WTC11 (cell line): ENCODE measurements around the gene PIGP. TPM values are rescaled to one million over a fixed set of nuclear protein-coding genes. Genes with fewer than 3 reads are reported as not detected.
"Not testable (repeated sequence)": the region's sequence is repeated elsewhere in the genome, so short reads cannot be mapped to it uniquely, and the experiment has no call there.

Experiments
- ATAC-seq: fragments of 200-7000 bp; cut with Tn5 transposase; 2 replicates; pipeline ENCODE4 v1.10.0; 2021; ENCODE audit warnings: mild to moderate bottlenecking, moderate library complexity
- CTCF ChIA-PET: fragments of 300-600 bp; sonication (Branson Sonifier 250); formaldehyde crosslinking; loops from one replicate; lab custom pipeline; 2021; ENCODE audit warnings: antibody characterized with exemption; lab: Charles Lee
- POLR2A ChIA-PET: fragments of 350-600 bp; sonication (Branson Sonifier 250); formaldehyde crosslinking; loops from one replicate; lab custom pipeline; 2021; ENCODE audit warnings: antibody characterized with exemption; lab: Charles Lee
- DNase-seq: peaks from one replicate; pipeline ENCODE4 v3.0.0; 2021; ENCODE audit warnings: low spot score
- H3K27ac Mint-ChIP-seq: 2 replicates; pipeline ENCODE4 v1.8.0; 2021; ENCODE audit warnings: mixed read lengths
- H3K27me3 Mint-ChIP-seq: 2 replicates; pipeline ENCODE4 v1.8.0; 2021; ENCODE audit warnings: low read depth, mild to moderate bottlenecking, moderate library complexity, mixed read lengths
- H3K36me3 Mint-ChIP-seq: 2 replicates; pipeline ENCODE4 v1.8.0; 2021; ENCODE audit warnings: mixed read lengths
- H3K4me1 Mint-ChIP-seq: 2 replicates; pipeline ENCODE4 v1.8.0; 2022; ENCODE audit warnings: mixed read lengths
- H3K4me3 Mint-ChIP-seq: 2 replicates; pipeline ENCODE4 v1.8.0; 2021; ENCODE audit warnings: mild to moderate bottlenecking, moderate library complexity, mixed read lengths
- H3K9me3 Mint-ChIP-seq: 2 replicates; pipeline ENCODE4 v1.8.0; 2021; ENCODE audit warnings: mixed read lengths
- CREB1 ChIP-seq: sonication (generic); formaldehyde crosslinking; IDR thresholded peaks from 2 replicates; pipeline ENCODE4 v1.8.0; 2023; ENCODE audit warnings: mild to moderate bottlenecking, missing genetic modification reagents
- ERG ChIP-seq: fragments of 250-450 bp; sonication (Bioruptor Pico); IDR thresholded peaks from 2 replicates; pipeline ENCODE4 v1.8.0; 2021; ENCODE audit warnings: mild to moderate bottlenecking
- ESRRA ChIP-seq: sonication (generic); formaldehyde crosslinking; IDR thresholded peaks from 2 replicates; pipeline ENCODE4 v1.8.1; 2022; ENCODE audit warnings: mild to moderate bottlenecking, missing genetic modification reagents, borderline replicate concordance
- GTF2I ChIP-seq: fragments of 250-450 bp; sonication (Bioruptor Pico); conservative IDR thresholded peaks from 2 replicates; pipeline ENCODE4 v1.4.0; 2021; ENCODE audit warnings: mild to moderate bottlenecking
- JUN ChIP-seq: sonication (generic); formaldehyde crosslinking; IDR thresholded peaks from 2 replicates; pipeline ENCODE4 v1.8.0; 2023; ENCODE audit warnings: mild to moderate bottlenecking, missing genetic modification reagents
- MYBL2 ChIP-seq: sonication (generic); formaldehyde crosslinking; IDR thresholded peaks from 2 replicates; pipeline ENCODE4 v1.8.1; 2023; ENCODE audit warnings: mild to moderate bottlenecking, moderate library complexity, missing genetic modification reagents
- NFE2L1 ChIP-seq: sonication (generic); formaldehyde crosslinking; IDR thresholded peaks from 2 replicates; pipeline ENCODE4 v1.8.1; 2023; ENCODE audit warnings: missing genetic modification reagents
- NFYB ChIP-seq: sonication (generic); formaldehyde crosslinking; conservative IDR thresholded peaks from 2 replicates; pipeline ENCODE4 v1.8.0; 2022; ENCODE audit warnings: low read depth, missing genetic modification reagents
- PRRX2 ChIP-seq: fragments of 250-450 bp; sonication (Bioruptor Pico); IDR thresholded peaks from 2 replicates; pipeline ENCODE4 v1.8.0; 2021; ENCODE audit warnings: mild to moderate bottlenecking
- RORB ChIP-seq: fragments of 250-450 bp; sonication (Bioruptor Pico); IDR thresholded peaks from 2 replicates; pipeline ENCODE4 v1.9.0; 2021; ENCODE audit warnings: mild to moderate bottlenecking
- SOX15 ChIP-seq: fragments of 250-450 bp; sonication (Bioruptor Pico); IDR thresholded peaks from 2 replicates; pipeline ENCODE4 v1.9.0; 2021; ENCODE audit warnings: mild to moderate bottlenecking
- STAT6 ChIP-seq: sonication (generic); formaldehyde crosslinking; conservative IDR thresholded peaks from 2 replicates; pipeline ENCODE4 v1.8.1; 2023; ENCODE audit warnings: mild to moderate bottlenecking, low read depth, missing genetic modification reagents, moderate library complexity
- TP53 ChIP-seq: sonication (generic); formaldehyde crosslinking; IDR thresholded peaks from 2 replicates; pipeline ENCODE4 v1.8.1; 2023; ENCODE audit warnings: mild to moderate bottlenecking, missing genetic modification reagents
- ZBTB21 ChIP-seq: sonication (generic); formaldehyde crosslinking; IDR thresholded peaks from 2 replicates; pipeline ENCODE4 v1.8.1; 2023; ENCODE audit warnings: mild to moderate bottlenecking, missing genetic modification reagents, borderline replicate concordance
- ZBTB43 ChIP-seq: sonication (generic); formaldehyde crosslinking; IDR thresholded peaks from 2 replicates; pipeline ENCODE4 v1.8.1; 2023; ENCODE audit warnings: mild to moderate bottlenecking, missing genetic modification reagents
- ZNF121 ChIP-seq: sonication (generic); formaldehyde crosslinking; IDR thresholded peaks from 2 replicates; pipeline ENCODE4 v1.8.0; 2023; ENCODE audit warnings: missing genetic modification reagents
- ZNF138 ChIP-seq: sonication (generic); formaldehyde crosslinking; conservative IDR thresholded peaks from 2 replicates; pipeline ENCODE4 v1.8.1; 2022; ENCODE audit warnings: mild to moderate bottlenecking, moderate library complexity, missing genetic modification reagents
- total RNA-seq: library from RNA; stranded (reverse); gene quantifications from 3 replicates; pipeline ENCODE4 v1.2.3, GENCODE V29; 2021
- TF ChIP-seq, protein P1 (sequence below): fragments of 250-450 bp; sonication (Bioruptor Pico); IDR thresholded peaks from 2 replicates; pipeline ENCODE4 v1.9.0; 2021; ENCODE audit warnings: mild to moderate bottlenecking
- TF ChIP-seq, protein P2 (sequence below): sonication (generic); formaldehyde crosslinking; IDR thresholded peaks from 2 replicates; pipeline ENCODE4 v1.8.0; 2023; ENCODE audit warnings: missing genetic modification reagents
- TF ChIP-seq, protein P3 (sequence below): sonication (generic); formaldehyde crosslinking; IDR thresholded peaks from 2 replicates; pipeline ENCODE4 v1.8.1; 2022; ENCODE audit warnings: mild to moderate bottlenecking, missing genetic modification reagents, moderate library complexity, borderline replicate concordance
- TF ChIP-seq, protein P4 (sequence below): sonication (generic); formaldehyde crosslinking; IDR thresholded peaks from 2 replicates; pipeline ENCODE4 v1.8.0; 2022; ENCODE audit warnings: mild to moderate bottlenecking, missing genetic modification reagents

The PIGP gene
- total RNA-seq, 1 experiment from 2014 or later, result 10.9 TPM

GRCh38 chr21:37106998-37107397, 34.1 kb upstream of the PIGP start:
- DNase-seq, result no peak
- Mint-ChIP-seq H3K9me3 (peaks cover 50% of the 10 kb centered on the region), H3K36me3 (peaks cover 47% of the 10 kb centered on the region), H3K4me3 (no peak overlapping the region), H3K27ac (no peak overlapping the region), H3K27me3 (peaks cover 8% of the 10 kb centered on the region)
- ATAC-seq, result no peak
- POLR2A ChIA-PET, result no interaction called here
- CTCF ChIA-PET, result no interaction called here
- TF ChIP-seq JUN, result no peak
- no peak for TF ChIP-seq CREB1 (CRISPR knock-in tag)
- TF ChIP-seq, protein P1, sequence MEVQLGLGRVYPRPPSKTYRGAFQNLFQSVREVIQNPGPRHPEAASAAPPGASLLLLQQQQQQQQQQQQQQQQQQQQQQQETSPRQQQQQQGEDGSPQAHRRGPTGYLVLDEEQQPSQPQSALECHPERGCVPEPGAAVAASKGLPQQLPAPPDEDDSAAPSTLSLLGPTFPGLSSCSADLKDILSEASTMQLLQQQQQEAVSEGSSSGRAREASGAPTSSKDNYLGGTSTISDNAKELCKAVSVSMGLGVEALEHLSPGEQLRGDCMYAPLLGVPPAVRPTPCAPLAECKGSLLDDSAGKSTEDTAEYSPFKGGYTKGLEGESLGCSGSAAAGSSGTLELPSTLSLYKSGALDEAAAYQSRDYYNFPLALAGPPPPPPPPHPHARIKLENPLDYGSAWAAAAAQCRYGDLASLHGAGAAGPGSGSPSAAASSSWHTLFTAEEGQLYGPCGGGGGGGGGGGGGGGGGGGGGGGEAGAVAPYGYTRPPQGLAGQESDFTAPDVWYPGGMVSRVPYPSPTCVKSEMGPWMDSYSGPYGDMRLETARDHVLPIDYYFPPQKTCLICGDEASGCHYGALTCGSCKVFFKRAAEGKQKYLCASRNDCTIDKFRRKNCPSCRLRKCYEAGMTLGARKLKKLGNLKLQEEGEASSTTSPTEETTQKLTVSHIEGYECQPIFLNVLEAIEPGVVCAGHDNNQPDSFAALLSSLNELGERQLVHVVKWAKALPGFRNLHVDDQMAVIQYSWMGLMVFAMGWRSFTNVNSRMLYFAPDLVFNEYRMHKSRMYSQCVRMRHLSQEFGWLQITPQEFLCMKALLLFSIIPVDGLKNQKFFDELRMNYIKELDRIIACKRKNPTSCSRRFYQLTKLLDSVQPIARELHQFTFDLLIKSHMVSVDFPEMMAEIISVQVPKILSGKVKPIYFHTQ (CRISPR knock-in tag), result no peak
- no peak for TF ChIP-seq ZBTB43 (CRISPR knock-in tag)
- TF ChIP-seq NFYB (CRISPR knock-in tag), result no peak
- no peak for TF ChIP-seq ZBTB21 (CRISPR knock-in tag)
- TF ChIP-seq MYBL2 (CRISPR knock-in tag), result no peak
- TF ChIP-seq PRRX2 (CRISPR knock-in tag), result no peak
- no peak for TF ChIP-seq GTF2I (CRISPR knock-in tag)
- TF ChIP-seq, protein P2, sequence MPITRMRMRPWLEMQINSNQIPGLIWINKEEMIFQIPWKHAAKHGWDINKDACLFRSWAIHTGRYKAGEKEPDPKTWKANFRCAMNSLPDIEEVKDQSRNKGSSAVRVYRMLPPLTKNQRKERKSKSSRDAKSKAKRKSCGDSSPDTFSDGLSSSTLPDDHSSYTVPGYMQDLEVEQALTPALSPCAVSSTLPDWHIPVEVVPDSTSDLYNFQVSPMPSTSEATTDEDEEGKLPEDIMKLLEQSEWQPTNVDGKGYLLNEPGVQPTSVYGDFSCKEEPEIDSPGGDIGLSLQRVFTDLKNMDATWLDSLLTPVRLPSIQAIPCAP (CRISPR knock-in tag), result no peak
- TF ChIP-seq RORB, result no peak
- no peak for TF ChIP-seq NFE2L1 (CRISPR knock-in tag)
- TF ChIP-seq ZNF121 (CRISPR knock-in tag), result no peak
- no peak for TF ChIP-seq ERG (CRISPR knock-in tag)
- TF ChIP-seq, all 79 proteins: peak for 0
- H3K4me1 Mint-ChIP-seq, result no peaks in the 10 kb centered on the region

GRCh38 chr21:37102746-37103145, 29.9 kb upstream of the PIGP start:
- not testable (repeated sequence) for DNase-seq

GRCh38 chr21:37101384-37101783, 28.5 kb upstream of the PIGP start:
- ATAC-seq (no peak), DNase-seq (no peak)
- Mint-ChIP-seq H3K4me1 (no peaks in the 10 kb centered on the region), H3K27ac (no peak overlapping the region), H3K36me3 (peaks cover 2% of the 10 kb centered on the region; the same call in 1 of the 2 replicates), H3K27me3 (no peaks in the 10 kb centered on the region), H3K9me3 (0 out of 2 replicates have a peak, but pooled peaks cover 8% of the 10 kb centered on the region), H3K4me3 (no peak overlapping the region)
- POLR2A ChIA-PET, result no interaction called here
- CTCF ChIA-PET, result no interaction called here
- TF ChIP-seq TP53 (CRISPR knock-in tag) (no peak), STAT6 (no peak), ZNF121 (CRISPR knock-in tag) (no peak), ZNF138 (CRISPR knock-in tag) (no peak), ESRRA (CRISPR knock-in tag) (no peak), SOX15 (no peak), NFYB (CRISPR knock-in tag) (no peak)
- TF ChIP-seq, protein P2 (CRISPR knock-in tag), result no peak
- TF ChIP-seq, protein P3, sequence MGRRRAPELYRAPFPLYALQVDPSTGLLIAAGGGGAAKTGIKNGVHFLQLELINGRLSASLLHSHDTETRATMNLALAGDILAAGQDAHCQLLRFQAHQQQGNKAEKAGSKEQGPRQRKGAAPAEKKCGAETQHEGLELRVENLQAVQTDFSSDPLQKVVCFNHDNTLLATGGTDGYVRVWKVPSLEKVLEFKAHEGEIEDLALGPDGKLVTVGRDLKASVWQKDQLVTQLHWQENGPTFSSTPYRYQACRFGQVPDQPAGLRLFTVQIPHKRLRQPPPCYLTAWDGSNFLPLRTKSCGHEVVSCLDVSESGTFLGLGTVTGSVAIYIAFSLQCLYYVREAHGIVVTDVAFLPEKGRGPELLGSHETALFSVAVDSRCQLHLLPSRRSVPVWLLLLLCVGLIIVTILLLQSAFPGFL, result no peak
- TF ChIP-seq, protein P4, sequence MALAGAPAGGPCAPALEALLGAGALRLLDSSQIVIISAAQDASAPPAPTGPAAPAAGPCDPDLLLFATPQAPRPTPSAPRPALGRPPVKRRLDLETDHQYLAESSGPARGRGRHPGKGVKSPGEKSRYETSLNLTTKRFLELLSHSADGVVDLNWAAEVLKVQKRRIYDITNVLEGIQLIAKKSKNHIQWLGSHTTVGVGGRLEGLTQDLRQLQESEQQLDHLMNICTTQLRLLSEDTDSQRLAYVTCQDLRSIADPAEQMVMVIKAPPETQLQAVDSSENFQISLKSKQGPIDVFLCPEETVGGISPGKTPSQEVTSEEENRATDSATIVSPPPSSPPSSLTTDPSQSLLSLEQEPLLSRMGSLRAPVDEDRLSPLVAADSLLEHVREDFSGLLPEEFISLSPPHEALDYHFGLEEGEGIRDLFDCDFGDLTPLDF, result no peak

More at GRCh38 chr21:37102746-37103145, 29.9 kb upstream of the PIGP start:
- POLR2A ChIA-PET, H3K4me1 Mint-ChIP-seq, H3K27ac Mint-ChIP-seq, CTCF ChIA-PET, H3K4me3 Mint-ChIP-seq, ATAC-seq, H3K27me3 Mint-ChIP-seq: not testable (repeated sequence)
- H3K36me3 Mint-ChIP-seq, result peaks cover 12% of the 10 kb centered on the region
- peaks cover 20% of the 10 kb centered on the region for H3K9me3 Mint-ChIP-seq
